HG03469 (cell line): Measurements from ENCODE around the gene NPM3.
"Not testable (repeated sequence)": the region's sequence is repeated elsewhere in the genome, so short reads cannot be mapped to it uniquely, and the experiment has no call there.

ENCODE experiments used
- ATAC-seq: cut with Tn5 transposase; IDR thresholded peaks from one replicate; pipeline ENCODE4 v1.9.1; 2021; ENCODE audit warnings: mild to moderate bottlenecking, moderate library complexity, moderate number of reproducible peaks; ENCODE audit not compliant: unreplicated experiment

Gene NPM3

GRCh38 chr10:101807158-101807557 is 23.9 kb upstream of the NPM3 start:
- no peak for ATAC-seq

GRCh38 chr10:101803511-101803910 is 20.3 kb upstream of the NPM3 start:
- no peak for ATAC-seq

- no peak for ATAC-seq
Measured at GRCh38 chr10:101797403-101798059, 14.3 kb upstream of the NPM3 start.

- no peak for ATAC-seq
Measured at GRCh38 chr10:101793526-101793925, 10.3 kb upstream of the NPM3 start.

GRCh38 chr10:101789686-101790085 is 6.4 kb upstream of the NPM3 start:
- ATAC-seq = no peak

- not testable (repeated sequence) for ATAC-seq
Measured at GRCh38 chr10:101789231-101789630, 6.0 kb upstream of the NPM3 start.

GRCh38 chr10:101785801-101786200 is 2.6 kb upstream of the NPM3 start:
- no peak for ATAC-seq

GRCh38 chr10:101784558-101784957 is 1.3 kb upstream of the NPM3 start:
- no peak for ATAC-seq

GRCh38 chr10:101783736-101784118 is 481 bp upstream of the NPM3 start:
- no peak for ATAC-seq

- no peak for ATAC-seq
Measured at GRCh38 chr10:101781984-101782810, 1.0 kb downstream of the NPM3 start.

GRCh38 chr10:101781655-101781983 is 1.6 kb downstream of the NPM3 start:
- ATAC-seq = no peak

- ATAC-seq = no peak
Measured at GRCh38 chr10:101780818-101781654, 2.2 kb downstream of the NPM3 start.

GRCh38 chr10:101780187-101780817 is 2.9 kb downstream of the NPM3 start:
- no peak for ATAC-seq

GRCh38 chr10:101779544-101780186 is 3.6 kb downstream of the NPM3 start:
- ATAC-seq = peak; percentile 39

- ATAC-seq = no peak
Measured at GRCh38 chr10:101778781-101779543, 4.3 kb downstream of the NPM3 start.

GRCh38 chr10:101778151-101778780 is 5.0 kb downstream of the NPM3 start:
- ATAC-seq = no peak

GRCh38 chr10:101777619-101778145 is 5.6 kb downstream of the NPM3 start:
- ATAC-seq = no peak

- no peak for ATAC-seq
Measured at GRCh38 chr10:101776161-101776817, 7.0 kb downstream of the NPM3 start.
